Ammon's horn (tissue), 1 donor: ENCODE results near the gene C2CD4A.

ENCODE experiments used
- DNase-seq: peaks from one replicate; pipeline ENCODE4 v3.0.0-alpha.2; 2016; ENCODE audit warnings: low spot score

C2CD4A gene

DNA sequence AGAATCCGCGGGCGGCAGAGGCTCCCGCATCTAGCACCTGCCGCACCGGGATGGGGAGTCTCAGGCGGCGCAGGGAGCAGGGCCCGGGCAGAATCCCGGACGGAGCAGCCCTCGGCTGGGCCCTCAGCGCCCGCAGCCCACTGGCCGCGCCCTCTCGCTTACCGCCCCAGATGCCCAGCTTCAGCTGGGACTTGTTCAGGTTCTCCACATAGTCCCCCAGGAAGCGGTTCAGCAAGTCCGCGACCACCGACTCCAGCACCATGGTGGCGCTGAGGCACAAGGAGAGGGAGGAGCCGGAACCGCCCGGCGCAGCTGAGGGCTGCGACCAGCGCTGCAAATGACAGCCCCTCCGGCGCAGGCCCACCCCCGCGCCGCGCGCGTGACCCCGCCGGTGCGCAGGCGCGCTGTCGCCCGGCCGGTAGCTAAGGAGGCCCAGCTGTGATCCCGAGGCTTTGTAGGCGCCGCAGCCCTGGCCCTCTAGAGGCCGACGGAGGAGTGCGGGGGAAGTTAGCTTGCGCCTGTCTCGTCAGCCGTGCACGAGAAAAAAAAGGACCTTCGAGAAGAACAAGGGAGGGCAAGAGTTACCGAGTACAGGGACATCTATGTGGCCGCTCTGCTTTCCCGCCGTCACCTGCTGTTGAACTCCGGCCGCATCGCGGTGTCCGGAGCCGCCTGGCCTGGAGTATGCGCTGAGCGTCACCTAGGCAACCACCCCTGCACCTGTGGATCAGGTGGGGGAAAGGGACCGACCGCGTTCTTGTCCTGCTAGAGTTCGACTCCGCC is 6.5 kb upstream of the C2CD4A start, which contains the start of gene VPS13C:
VPS13C (minus strand) TSS at position 335 of the 783 bp plus-strand sequence; CDS start at position 262, 73 bp downstream.
- DNase-seq = peak; percentile 93

DNA sequence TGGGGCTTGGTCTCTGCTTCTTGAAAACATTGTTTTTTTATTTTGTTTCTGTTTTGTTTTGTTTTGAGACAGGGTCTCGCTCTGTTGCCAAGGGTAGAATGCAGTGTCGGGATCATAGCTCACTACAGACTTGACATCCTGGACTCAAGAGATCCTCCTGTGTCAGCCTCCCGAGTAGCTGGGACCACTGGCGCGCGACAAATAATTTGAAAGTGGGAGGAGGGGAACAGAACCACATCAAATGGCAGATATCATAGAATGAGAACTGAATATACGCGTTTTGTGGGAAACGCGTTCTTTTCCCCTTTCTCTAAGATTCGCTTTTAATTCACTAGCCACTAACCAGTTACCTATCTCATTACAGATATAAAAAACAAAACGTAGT is 5.9 kb upstream of the C2CD4A start:
- DNase-seq = no peak

DNA sequence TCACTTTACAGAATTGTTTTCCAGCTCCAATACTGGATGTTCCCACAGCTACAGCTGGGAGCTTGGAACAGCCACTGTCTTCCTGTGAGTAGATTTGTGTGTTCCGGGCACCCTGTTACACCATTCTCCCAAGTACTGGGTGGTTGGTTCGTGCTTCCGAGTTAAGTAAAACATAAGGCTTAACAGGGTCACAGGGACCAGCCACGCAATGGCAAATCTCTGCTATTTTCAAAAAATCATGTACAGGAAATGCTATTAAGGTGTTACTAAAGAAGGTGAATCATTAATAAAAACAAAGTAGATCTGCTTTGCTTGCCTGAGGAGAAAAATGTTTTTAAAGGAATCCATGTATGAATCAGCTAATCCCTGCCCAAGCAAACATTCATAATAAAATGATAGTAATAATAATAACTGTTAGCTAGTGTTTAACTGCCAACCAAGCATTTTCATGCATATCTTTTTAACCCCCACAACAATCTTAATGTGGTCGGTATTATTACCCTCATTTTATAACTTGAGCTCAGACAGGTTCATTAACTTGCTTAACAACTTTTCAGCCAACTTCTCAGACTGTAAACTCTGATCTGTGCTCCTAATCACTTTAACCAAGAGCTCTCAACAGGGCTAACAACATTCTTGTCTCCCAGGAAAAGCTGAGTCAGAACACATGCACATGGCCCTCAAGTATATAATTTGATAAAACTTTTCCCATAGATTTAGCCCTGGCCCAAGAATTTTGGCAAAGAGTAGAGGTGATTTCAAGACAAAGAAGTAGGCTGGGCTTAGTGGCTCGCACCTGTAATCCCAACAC is 2.7 kb upstream of the C2CD4A start:
- DNase-seq = no peak

DNA sequence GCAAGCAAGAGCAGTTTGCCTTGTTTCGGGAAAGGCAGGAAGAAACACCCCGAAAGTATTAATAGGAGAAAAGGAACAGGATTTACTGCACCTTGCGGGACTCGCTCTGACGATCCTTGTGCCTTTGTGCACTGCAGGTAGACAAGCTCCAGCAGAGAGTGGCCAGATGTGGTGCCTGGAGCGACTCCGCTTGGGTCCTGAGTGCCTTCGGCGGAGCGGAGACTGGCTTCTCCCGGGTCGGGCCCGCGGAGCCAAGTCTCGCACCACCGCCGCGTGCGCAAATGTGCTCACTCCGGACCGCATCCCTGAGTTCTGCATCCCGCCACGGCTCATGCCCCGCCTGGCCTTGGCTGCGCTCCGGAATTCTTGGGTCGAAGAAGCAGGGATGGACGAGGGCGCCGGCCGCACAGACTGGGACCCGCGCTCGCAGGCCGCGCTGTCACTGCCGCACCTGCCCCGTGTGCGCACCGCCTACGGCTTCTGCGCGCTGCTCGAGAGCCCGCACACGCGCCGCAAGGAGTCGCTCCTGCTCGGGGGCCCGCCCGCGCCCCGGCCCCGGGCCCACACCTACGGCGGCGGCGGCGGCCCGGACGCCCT is 769 bp downstream of the C2CD4A start:
- DNase-seq = no peak

DNA sequence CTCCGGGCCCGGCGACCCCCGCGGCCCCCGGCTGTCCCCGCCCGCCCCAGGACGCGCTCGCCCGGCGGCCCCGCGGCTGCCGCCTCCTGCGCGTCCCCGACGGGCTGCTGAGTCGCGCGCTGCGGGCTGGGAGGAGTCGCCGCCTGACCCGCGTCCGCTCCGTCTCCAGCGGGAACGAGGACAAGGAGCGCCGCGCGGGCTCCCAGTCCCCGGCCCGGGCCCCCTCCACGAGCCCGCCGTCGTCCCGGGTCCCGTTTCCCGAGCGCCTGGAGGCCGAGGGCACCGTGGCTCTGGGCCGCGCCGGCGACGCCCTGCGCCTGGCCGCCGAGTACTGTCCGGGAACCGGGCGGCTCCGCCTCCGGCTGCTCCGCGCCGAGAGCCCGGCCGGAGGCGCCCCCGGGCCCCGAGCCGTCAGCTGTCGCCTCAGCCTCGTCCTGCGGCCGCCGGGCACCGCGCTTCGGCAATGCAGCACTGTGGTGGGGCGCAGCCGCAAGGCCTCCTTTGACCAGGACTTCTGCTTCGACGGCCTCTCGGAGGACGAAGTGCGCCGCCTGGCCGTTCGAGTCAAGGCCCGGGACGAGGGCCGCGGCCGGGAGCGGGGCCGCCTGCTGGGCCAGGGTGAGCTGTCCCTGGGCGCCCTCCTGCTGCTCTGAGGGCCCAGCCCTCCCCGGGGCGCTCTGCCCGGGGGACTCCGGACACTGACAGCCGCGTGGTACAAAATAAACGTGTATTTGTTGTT is 1.5 kb downstream of the C2CD4A start:
- peak; percentile 20 for DNase-seq

DNA sequence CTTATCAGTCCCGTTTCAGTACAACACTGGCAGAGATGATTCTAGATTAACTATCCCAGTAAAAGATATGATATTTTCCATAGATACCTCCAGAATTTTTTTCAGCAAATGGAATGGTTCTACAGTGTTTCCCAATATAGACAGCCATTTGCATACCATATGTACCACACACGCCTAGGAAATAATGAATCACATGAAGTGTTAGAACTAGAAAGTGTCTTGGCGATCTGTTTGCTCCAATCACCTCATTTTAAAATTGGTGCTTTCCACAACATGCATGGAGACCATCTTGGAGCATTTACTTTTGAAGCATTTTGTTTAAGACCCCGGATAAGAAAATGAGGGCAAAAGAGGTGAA is 2.0 kb downstream of the C2CD4A start:
- no peak for DNase-seq

DNA sequence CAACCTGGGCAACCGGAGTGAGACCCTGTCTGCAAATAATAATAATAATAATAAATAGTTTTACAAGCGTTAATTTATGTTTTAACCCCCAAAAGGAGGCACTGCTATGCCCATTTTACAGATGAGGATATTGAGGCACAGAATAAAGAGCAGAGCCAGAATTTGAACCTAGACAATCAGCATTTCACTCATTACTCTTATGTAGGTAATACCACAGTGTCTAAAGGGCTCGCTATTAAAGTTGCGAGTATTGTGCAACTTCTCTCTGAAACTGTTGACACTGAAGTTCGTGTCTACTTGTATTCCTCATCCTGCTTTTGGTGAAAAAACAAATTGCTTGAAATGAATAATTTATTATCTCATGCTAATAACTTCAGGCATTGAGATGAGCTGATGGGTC is 2.8 kb downstream of the C2CD4A start:
- no peak for DNase-seq

DNA sequence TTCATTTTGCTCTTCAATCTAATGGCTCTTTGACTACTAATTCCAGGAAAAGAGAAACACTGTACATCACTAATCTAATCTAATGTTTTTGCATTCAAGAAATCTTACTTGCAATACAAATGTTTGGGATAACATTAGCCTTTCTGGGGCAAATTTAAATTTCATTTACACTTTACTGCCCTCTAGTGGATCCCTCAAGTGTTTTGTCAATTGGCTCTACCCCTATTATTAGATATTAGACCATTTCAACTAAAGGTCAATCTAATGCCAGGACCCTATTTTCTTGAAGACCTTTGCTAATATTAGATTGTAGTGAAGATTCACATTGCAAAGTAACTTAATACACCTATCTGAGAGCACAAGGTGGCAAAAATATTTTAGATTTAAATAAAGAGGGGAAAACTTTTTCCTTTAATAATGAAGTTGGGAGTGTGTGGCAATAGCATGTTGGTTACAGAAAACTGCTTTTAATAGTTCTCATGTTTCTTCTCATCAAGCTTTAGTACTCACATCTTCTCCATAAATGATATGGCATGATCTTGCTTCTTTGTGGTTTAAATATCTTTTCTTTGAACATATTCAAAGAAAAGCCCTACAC is 5.0 kb downstream of the C2CD4A start:
- DNase-seq = peak; percentile 46

DNA sequence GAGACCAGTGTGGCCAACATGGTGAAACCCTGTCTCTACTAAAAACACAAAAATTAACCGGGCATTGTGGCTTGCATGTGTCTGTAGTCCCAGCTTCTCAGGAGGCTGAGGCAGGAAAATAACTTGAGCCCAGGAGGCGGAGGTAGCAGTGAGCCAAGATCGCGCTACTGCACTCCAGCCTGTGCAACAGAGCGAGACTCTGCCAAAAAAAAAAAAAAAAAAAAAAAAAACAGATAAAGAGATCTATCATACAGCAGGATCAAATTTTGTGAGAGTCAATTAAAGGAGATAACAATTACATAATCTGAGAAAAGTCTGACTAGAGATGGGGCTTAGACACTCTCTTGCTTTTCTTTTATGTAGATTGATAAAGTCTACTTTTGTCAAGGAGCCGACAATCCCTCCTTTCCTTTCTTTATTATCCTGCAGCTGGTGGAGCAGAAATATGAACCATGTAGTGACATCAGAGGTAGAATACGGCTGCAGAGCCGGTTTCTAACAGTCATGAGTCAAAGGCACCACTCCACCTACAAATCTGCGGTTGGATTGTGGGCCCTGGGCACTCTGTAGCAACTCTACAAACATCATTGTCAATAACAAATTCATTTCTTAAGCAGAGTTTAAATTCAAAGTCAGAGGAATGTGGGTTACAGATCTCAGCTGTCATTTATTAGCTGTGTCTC is 9.0 kb downstream of the C2CD4A start:
- DNase-seq = no peak

DNA sequence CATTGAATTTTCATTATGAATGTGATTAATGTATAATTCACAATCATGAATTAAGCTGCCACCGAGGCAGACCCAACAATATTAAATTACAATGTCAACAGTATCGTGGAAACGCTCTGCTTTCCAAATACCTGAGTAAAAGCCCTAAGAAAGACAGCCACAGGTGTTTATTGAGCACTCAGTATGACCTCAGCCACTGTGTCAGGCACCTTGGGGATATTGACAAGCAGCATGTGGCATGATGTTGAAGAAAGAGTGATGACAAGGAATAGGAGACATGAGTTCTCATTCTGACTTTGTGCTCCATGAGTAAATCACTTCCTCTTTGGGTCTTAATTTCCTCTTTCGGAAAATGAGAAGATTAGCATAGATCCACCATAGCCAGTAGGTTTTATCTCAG is 12.8 kb downstream of the C2CD4A start:
- no peak for DNase-seq

DNA sequence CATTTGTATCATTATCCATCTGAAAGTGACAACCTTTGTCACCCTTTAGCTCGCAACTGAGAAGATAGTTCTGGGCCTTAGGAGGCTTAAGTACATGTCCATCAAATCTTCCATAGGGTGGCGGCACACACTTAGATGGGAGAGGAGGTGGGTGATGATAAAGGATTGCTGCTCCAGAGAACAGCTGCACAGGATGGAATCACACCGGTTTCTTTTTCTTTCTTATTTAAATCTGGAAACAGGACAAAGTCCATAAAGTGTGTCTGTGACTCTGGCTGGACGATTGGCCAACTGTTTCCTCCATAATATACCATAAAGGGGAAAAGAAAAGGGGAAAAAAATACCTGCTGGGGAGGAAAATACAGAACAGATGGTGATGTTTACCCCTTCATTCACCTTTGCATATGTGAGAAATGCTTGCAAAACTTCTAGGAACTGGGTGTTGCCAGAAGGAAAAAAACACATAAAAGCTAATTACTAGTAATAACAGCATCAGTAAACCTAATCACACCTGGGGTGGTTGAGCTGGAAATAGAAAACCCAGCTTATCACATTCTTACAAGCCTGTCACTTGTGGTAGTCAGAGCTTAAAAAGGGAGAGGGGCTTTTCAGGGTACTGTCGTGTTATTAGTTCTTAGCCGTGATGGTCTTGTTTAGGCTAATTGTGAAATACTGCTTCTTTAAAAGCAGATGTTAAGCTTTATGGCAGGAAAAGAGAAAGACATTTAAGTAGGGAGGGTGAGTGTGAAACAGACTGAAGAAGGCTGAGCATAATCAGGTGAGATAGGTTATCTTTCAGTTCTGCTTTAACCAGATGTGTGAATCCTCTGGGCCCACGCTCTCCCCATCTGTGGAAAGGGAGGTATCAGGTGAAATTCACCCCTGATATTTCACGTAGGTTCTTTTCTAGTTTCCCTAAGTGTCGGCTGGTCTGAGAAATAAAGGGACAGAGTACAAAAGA is 16.7 kb downstream of the C2CD4A start:
- no peak for DNase-seq

DNA sequence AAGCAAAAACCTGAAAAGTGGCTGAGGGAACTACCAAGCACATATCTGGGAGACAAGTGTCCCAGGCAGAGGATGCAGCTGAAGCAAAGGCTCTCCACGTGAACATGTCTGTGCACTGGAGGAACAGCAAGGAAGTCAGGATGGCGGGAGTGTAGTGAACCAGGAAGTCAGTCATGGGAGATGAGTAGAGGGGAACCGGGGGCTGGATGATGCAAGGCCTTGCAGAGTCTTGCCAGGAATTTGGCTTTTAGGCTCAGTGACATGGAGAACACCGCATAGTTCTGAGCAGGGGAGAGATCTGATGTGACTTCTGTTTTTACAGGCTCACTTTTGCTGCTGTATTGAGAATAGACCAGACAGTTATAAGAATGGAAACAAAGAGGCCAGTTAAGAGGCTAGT is 19.0 kb downstream of the C2CD4A start:
- peak; percentile 24 for DNase-seq

DNA sequence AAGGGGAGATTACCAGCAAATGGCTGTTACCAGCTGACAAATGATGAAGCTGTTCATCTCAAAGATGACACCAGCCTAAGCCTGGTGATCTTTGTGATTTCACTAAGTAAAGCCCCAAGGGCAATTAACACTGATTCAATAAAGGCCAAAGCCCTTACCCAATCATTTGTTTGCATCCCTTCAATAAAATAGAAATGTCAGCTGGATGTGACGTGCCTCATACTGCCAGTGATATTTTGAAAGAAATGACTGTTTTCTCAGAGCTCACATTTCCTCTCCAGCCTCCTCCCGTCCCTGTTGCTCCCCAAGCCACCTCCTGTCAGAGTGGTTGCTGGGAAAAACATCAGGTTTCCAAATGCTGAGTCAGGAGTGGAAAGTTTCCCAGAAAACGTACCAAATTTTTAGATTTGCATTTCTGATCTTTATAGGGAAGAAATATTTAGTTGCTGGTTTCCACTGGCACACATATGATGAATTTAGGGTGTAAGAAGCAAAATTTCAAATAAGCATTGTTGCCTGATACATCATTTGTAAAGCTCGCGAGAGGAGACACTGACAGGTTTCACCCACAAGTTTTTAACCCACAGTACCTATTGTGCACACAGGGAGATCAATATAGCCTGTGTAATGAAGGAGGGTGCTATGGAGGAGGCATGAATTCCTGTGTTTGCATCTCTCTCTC is 21.0 kb downstream of the C2CD4A start:
- no peak for DNase-seq

DNA sequence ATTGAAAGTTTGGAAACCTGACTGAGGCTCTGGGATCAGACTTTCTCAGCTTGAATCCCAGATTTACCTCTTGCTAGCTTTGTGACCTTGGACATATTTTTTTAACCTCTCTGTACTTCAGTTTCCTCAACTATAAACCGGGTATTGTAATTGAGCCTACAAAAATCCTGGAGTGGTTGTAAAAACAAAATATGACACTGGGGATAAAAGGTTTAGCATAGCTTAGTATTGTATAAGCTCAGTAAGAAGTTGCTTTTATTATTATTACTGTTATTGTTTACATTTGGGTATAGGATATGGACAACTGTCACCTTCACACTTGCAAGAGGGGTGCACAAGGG is 21.5 kb downstream of the C2CD4A start:
- DNase-seq = no peak

DNA sequence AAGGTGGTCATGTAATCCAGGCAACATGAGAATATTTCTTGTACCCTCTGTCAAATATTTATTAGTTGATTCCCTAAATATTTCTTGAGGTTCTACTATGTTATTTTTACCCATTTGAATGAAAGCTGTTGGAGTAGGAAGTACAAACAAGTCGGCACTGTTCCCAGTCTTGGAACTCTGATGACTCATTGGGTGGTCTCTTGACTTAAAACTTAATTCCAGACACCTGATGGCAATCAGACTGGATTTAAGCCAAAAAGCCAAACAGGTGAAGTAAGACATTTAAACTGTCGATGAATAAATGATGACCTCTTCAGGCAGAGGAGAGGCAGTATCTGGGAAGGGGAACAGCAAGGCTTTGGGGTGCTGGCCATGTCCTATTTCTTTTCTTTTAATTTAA is 22.8 kb downstream of the C2CD4A start:
- no peak for DNase-seq

DNA sequence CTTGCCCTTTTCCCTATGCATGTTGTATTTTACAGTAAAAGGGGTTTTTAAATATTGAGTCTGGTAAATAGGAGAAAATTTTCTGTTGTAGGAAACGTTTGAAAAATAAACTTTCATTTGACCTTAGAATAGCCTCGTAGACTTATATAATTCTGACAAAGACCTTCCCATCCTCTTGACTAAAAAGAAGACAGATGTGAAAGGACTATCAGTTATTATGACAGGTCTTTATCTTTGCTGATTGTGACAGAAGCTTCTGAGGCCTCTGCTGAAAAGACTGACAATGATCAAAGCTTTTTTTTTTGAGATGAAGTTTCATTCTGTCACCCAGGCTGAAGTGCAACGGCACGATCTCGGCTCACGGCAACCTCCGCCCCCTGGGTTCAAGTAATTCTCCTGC is 24.2 kb downstream of the C2CD4A start:
- DNase-seq = no peak

DNA sequence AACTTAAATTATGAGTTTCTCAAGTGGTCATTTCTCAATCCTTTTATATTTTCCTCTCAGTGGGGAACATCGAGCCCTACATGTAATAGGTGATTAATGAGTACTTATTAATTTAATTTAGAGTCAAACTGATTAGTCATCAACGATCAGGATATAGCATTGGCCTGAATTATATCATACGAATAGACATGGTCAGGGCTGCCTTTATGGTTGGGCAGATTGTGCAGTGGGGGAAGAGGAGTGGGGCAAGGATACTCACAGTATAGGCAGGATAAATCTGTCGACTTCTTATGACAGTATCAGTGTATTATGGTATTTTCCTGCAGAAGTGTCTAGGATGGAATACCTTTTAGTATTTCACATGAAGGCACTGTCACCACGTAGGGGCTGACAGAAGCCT is 27.0 kb downstream of the C2CD4A start:
- no peak for DNase-seq

DNA sequence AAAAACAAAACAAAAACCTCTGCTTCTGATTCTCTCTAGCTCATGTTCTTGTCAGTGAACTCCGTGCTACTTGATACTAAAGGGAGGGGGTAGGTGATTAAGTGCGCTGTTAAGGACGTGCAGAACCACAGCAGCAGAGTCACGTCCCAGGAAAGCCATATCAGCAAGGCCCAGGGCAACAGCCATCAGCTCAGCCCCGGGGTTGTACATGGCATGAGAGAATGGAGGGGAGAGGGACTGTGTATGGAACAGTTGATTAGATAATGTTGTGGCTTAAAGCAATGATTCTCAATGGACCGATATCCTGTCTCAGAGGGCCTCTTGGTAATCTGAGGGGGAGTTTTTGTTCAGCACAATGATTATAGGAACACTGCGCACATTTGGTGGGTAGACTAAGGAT is 27.6 kb downstream of the C2CD4A start:
- no peak for DNase-seq

DNA sequence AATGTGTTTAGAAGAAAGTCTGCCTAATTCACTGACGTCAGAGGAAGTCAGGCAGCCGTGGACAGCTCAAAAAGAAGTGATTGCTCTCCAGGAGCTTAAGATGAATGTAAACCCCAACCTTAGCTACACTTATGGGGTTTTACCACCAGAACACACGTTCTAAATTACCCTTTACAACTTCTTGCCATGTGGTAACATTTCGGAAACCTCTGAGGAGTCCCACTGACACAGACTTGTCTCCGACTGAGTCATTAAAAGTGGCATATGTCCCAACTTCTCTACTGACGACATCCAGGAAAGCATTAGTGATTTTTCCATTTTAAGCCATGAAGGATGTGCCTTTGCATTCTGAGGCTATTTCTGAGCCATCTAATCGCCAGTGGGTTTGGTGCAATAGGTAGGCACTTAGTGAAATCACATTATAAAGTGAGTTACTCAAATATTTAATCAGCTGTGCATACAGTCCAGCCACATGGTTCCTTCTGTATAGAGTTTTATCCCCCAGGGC is 32.4 kb downstream of the C2CD4A start:
- no peak for DNase-seq

DNA sequence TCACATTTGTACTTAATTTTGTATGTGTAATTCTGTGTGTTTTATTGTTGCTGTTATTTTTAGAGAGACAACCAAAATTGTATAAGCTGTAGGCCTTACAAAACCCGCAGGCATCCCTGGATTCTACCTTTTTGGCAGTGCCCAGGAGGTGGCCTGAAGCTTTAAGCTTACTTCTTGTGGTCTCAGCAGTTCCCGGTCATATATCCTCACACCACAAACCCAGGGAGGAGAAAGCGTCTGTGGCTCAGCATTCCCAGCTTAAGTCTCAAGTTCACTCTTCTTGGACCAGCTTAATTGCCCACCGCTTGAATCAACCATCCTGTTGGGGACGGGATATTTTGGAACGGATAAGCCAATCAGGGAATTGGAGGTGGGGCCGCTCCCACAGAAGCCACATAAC is 36.7 kb downstream of the C2CD4A start:
- no peak for DNase-seq
